ENCODE data around the gene SBK3.

GRCh38 chr19:55529636-55530234 lies 15.6 kb downstream of the SBK3 start:
- TF ChIP-seq CTCF (IDR thresholded peaks at IDR 0.05) = no peak
- no peak for TF ChIP-seq POLR2AphosphoS5 (IDR thresholded peaks at IDR 0.05)
- TF ChIP-seq POLR2A (IDR thresholded peaks at IDR 0.05) = no peak
- no peak for TF ChIP-seq EP300 (IDR thresholded peaks at IDR 0.05)

Data from gastroesophageal sphincter (tissue), 3 donors.